ENCODE results near the gene HDAC4. TPM values are rescaled to one million over a fixed set of nuclear protein-coding genes. Genes with fewer than 3 reads are reported as not detected.

The HDAC4 gene
- total RNA-seq, 1 donor from 2014 or later = 76.6 TPM

DNA sequence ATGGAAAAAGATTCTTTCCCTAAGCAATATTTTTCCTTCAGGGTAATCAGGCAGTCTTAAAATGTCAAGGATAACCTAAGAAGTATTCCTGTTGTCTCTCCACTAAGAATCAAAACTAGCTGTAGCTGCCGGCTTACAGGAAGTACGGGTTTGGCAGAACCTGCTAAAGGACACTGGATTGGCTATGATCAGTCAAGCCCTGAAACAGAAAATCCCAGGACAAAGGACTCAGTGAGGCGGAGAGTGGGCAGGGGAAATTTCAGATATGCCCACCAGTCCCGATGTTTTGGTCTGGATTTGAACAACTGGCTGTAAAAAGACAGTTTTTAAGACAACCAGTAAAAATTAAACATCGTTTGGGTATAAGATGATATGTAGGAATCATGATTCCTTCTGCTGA, 155.7 kb downstream of the HDAC4 start:
- intact Hi-C loops (cut with DNase I) = no loop called here
- H3K4me3 ChIP-seq = no peak overlapping the region
- no peak for TF ChIP-seq POLR2AphosphoS5 (IDR thresholded peaks at IDR 0.05; ENCODE audit: insufficient read depth in 1 of 2, low read depth in 1 of 2)
- TF ChIP-seq, protein P1, sequence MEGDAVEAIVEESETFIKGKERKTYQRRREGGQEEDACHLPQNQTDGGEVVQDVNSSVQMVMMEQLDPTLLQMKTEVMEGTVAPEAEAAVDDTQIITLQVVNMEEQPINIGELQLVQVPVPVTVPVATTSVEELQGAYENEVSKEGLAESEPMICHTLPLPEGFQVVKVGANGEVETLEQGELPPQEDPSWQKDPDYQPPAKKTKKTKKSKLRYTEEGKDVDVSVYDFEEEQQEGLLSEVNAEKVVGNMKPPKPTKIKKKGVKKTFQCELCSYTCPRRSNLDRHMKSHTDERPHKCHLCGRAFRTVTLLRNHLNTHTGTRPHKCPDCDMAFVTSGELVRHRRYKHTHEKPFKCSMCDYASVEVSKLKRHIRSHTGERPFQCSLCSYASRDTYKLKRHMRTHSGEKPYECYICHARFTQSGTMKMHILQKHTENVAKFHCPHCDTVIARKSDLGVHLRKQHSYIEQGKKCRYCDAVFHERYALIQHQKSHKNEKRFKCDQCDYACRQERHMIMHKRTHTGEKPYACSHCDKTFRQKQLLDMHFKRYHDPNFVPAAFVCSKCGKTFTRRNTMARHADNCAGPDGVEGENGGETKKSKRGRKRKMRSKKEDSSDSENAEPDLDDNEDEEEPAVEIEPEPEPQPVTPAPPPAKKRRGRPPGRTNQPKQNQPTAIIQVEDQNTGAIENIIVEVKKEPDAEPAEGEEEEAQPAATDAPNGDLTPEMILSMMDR (IDR thresholded peaks at IDR 0.05) = no peak
- H3K9me3 ChIP-seq = no peaks in the 10 kb centered on the region
- no peaks in the 10 kb centered on the region for H3K36me3 ChIP-seq
- no peak for DNase-seq (ENCODE audit: extremely low spot score in 2 of 2)
- no peaks in the 10 kb centered on the region for H3K27me3 ChIP-seq
- peaks cover 48% of the 10 kb centered on the region for H3K4me1 ChIP-seq
- no peak overlapping the region for H3K27ac ChIP-seq

GRCh38 chr2:239244625-239245024, 156.2 kb downstream of the HDAC4 start:
- no peak overlapping the region for H3K27ac ChIP-seq
- TF ChIP-seq POLR2A (IDR thresholded peaks at IDR 0.05) (no peak), POLR2AphosphoS5 (IDR thresholded peaks at IDR 0.05; ENCODE audit: insufficient read depth in 1 of 2, low read depth in 1 of 2) (no peak)
- TF ChIP-seq, protein P1 (IDR thresholded peaks at IDR 0.05) = no peak
- peaks cover 43% of the 10 kb centered on the region for H3K4me1 ChIP-seq
- no peak overlapping the region for H3K4me3 ChIP-seq
- DNase-seq (ENCODE audit: extremely low spot score in 2 of 2) = no peak
- H3K36me3 ChIP-seq = no peaks in the 10 kb centered on the region
- no peaks in the 10 kb centered on the region for H3K9me3 ChIP-seq
- intact Hi-C loops (cut with DNase I) = no loop called here
- H3K27me3 ChIP-seq = no peaks in the 10 kb centered on the region

- peaks cover 40% of the 10 kb centered on the region for H3K4me1 ChIP-seq
- no peaks in the 10 kb centered on the region for H3K9me3 ChIP-seq
- no peak overlapping the region for H3K4me3 ChIP-seq
- no peaks in the 10 kb centered on the region for H3K36me3 ChIP-seq
- H3K27ac ChIP-seq = no peak overlapping the region
- intact Hi-C loops (cut with DNase I) = no loop called here
- DNase-seq (ENCODE audit: extremely low spot score in 2 of 2) = no peak
- H3K27me3 ChIP-seq = no peaks in the 10 kb centered on the region
- TF ChIP-seq POLR2AphosphoS5 (IDR thresholded peaks at IDR 0.05; ENCODE audit: insufficient read depth in 1 of 2, low read depth in 1 of 2) = no peak
- TF ChIP-seq, protein P1 (IDR thresholded peaks at IDR 0.05) = no peak
- no peak for TF ChIP-seq POLR2A (IDR thresholded peaks at IDR 0.05)
Observed at GRCh38 chr2:239241431-239241960, 159.3 kb downstream of the HDAC4 start.

DNA sequence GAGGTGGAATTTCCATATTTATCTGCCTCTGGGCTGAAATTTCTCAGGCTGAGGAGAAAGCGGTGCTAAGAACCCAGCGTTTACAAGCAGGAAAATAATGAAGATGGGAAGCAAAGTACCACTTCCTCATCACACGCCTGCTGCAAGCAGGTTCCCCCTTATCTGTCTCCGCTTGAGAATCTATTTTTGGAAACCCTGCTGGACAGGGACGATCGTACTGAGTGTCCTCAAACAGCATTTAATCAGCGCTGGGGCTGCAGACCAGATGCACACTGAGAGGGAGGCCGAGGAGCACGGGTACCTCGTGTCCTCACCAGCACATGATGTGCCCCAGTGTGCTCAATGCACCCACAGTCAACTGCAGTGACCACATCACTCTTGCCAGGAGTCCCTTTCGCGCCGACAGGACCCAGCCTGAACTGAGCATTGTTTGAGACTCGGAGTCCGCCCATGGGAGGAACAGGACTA, 160.4 kb downstream of the HDAC4 start:
- TF ChIP-seq POLR2A (IDR thresholded peaks at IDR 0.05) (no peak), POLR2AphosphoS5 (IDR thresholded peaks at IDR 0.05; ENCODE audit: insufficient read depth in 1 of 2, low read depth in 1 of 2) (no peak)
- TF ChIP-seq, protein P1 (IDR thresholded peaks at IDR 0.05) = no peak
- Histone ChIP-seq H3K9me3 (no peaks in the 10 kb centered on the region), H3K36me3 (no peaks in the 10 kb centered on the region), H3K27ac (no peak overlapping the region), H3K4me3 (no peak overlapping the region), H3K4me1 (peaks cover 39% of the 10 kb centered on the region), H3K27me3 (no peaks in the 10 kb centered on the region)
- intact Hi-C loops (cut with DNase I) = no loop called here
- no peak for DNase-seq (ENCODE audit: extremely low spot score in 2 of 2)

DNA sequence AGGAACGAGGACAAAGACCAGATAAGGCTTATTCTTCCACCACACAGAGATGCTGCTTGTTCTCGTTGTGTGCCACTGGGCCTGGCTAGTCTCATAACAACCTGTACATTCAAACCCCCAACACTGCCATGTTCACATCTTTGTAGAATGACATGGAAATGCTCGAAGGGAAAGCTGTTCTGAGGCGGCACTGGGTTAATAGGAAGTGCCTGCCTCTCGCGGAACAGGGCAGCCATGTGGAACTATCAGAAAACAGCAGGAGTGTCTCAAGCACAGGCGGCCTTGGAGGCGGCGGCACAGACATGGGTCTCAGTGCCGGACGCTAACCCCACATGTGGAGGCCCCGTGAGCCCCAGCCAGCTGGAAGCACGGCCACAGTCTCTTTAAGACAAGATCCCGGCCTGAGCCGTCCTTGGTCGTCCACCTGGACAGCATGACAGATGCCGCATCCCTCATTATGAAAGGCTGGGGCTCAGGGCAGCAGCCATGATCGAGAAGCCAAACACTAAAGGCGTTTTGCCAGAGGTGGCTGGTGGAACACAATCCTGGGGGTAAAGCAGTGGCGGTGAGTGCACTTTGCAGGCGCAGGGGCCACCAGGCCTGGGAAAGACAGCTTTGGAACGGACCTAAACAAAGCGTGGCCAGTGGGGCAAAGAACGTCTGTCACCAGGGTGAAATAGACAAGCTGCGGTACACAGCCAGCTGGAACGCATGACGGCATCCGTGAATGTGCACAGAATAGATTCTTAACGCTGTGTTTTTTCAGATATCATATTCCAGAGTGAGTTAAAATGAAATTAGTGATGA, 161.0 kb downstream of the HDAC4 start:
- H3K36me3 ChIP-seq = no peaks in the 10 kb centered on the region
- peak overlapping the region; percentile 17 for H3K27ac ChIP-seq
- H3K4me3 ChIP-seq = peak overlapping the region in 1 of 2 donors; percentile 16
- no peak for DNase-seq (ENCODE audit: extremely low spot score in 2 of 2)
- no peaks in the 10 kb centered on the region for H3K9me3 ChIP-seq
- TF ChIP-seq, protein P1 (IDR thresholded peaks at IDR 0.05) = no peak
- TF ChIP-seq POLR2AphosphoS5 (IDR thresholded peaks at IDR 0.05; ENCODE audit: insufficient read depth in 1 of 2, low read depth in 1 of 2) = peak in 1 of 2 donors; percentile 31
- peaks cover 45% of the 10 kb centered on the region for H3K4me1 ChIP-seq
- intact Hi-C loops (cut with DNase I) = no loop called here
- H3K27me3 ChIP-seq = no peaks in the 10 kb centered on the region
